Omental fat pad (tissue), 4 donors: ENCODE data around the gene ROBO1. TPM values are rescaled to one million over a fixed set of nuclear protein-coding genes. Genes with fewer than 3 reads are reported as not detected.

Experiments
- ATAC-seq: fragments of 150-250 bp; one replicate; pipeline ENCODE4 v1.9.1; 2016; ENCODE audit warnings: mild to moderate bottlenecking, moderate library complexity; ENCODE audit not compliant: low FRiP score
- DNase-seq: peaks from one replicate; pipeline ENCODE4 v3.0.0-alpha.2; 2019; ENCODE audit warnings: low spot score
- total RNA-seq, 4 donors: library from RNA; depleted of rRNA; stranded (reverse); fragments of >200 nt; gene quantifications; one replicate each; pipeline ENCODE4 v1.1.0, GENCODE V29; 2016
- TF ChIP-seq, protein P1 (sequence below), 3 donors: fragments of 450-650 bp; IDR thresholded peaks; one replicate each; pipeline ENCODE4 v1.5.1; 2016 to 2017; ENCODE audit warnings: antibody characterized with exemption in 3 of 3, mild to moderate bottlenecking in 3 of 3, moderate library complexity in 2 of 3

ROBO1 gene
- total RNA-seq, 4 donors from 2014 or later = 13.7 to 34.2 (median 21.0) TPM

DNA sequence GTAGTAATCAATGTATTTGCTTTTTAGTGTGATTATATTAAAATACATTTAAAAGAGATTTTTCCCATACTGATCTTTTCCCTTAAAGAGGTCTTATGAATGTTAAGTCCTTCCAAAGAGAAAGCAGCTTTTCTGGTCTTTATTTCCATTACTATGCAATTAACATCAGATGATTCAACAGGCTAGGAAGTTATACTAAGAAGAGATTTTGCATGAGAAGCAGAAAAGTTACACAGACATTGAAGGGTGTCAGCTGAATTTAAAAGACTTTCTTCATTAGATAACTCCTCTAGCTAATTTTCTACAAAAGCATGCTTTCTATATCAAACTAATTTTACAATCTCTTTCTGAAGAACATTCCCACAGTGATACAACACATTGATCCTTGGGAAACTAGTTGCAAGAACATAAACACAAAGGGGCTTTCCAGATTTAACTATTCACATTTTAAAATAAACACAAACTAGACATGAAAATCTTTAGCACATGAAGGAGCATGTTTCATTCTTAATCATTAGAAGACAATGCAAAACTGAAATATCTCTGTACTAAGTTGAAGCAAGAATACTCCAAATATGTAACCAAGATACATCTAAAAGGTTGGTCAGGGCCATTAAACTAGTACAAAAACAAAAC is 965.8 kb downstream of the ROBO1 start:
- DNase-seq (no peak), ATAC-seq (no peak)
- TF ChIP-seq, protein P1, sequence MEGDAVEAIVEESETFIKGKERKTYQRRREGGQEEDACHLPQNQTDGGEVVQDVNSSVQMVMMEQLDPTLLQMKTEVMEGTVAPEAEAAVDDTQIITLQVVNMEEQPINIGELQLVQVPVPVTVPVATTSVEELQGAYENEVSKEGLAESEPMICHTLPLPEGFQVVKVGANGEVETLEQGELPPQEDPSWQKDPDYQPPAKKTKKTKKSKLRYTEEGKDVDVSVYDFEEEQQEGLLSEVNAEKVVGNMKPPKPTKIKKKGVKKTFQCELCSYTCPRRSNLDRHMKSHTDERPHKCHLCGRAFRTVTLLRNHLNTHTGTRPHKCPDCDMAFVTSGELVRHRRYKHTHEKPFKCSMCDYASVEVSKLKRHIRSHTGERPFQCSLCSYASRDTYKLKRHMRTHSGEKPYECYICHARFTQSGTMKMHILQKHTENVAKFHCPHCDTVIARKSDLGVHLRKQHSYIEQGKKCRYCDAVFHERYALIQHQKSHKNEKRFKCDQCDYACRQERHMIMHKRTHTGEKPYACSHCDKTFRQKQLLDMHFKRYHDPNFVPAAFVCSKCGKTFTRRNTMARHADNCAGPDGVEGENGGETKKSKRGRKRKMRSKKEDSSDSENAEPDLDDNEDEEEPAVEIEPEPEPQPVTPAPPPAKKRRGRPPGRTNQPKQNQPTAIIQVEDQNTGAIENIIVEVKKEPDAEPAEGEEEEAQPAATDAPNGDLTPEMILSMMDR (IDR thresholded peaks at IDR 0.05) = no peak

DNA sequence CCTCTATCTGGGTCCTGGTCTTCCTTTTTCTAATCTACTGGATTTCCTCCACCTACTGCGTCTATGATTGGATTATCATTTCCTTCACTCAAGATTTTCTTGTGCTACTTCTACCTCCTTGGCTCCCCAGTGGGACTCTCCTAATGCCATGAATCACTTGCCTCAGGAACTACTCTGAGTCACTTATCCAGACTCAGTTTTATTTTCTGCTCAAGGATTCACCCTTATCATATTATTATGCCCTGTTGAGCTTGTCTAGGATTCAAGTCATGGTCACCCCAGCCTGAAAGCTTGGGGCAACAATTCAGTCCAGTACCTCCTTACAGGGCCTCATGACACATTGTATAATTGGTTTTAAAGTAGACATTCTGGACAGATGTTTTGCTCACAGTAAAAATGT is 968.1 kb downstream of the ROBO1 start:
- no peak for ATAC-seq
- TF ChIP-seq, protein P1 (IDR thresholded peaks at IDR 0.05) = no peak
- DNase-seq = no peak

DNA sequence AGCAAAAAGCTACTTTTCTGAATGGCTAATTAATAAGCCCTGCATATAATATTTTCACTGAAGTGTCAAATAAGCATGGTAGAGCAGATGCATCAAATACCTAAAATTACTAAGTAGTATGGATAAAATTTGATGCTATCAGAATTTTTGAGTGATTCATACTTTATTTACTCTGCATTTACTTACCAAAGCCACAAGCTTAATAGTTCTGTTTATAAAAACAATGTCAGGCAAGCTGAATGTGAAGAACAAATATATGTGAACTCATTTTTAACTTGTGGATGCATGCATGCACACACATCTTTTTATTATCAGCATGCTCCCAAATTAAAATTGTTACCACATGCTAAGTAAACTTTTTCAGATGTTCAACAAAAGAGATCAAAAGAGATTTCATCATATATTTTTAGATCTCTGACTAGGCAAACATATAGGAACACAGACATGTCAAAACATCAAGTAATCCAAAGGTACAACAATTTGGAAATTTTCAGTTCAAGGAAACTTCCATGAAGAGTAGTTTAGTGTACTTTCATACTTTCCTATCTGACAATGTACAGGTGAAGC is 969.4 kb downstream of the ROBO1 start:
- ATAC-seq (no peak), DNase-seq (no peak)
- TF ChIP-seq, protein P1 (IDR thresholded peaks at IDR 0.05) = no peak

DNA sequence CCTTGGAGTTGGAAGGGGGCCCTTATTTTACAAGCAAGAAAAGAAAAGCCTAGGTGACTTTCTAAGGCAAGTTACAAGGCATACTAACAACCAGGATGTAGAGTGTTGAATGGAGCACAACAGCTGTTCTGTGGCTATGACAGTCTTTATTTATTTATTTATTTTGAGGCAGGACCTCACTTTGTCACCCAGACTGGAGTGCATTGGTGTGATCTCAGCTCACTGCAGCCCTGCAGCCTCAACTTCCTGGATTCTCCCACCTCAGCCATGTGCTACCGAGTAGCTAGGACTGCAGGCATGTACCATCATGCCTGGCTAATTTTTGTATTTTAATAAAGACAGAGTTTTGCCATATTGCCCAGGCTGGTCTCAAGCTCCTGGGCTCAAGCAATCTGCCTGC is 973.4 kb downstream of the ROBO1 start:
- TF ChIP-seq, protein P1 (IDR thresholded peaks at IDR 0.05) = no peak
- DNase-seq (no peak), ATAC-seq (no peak)

DNA sequence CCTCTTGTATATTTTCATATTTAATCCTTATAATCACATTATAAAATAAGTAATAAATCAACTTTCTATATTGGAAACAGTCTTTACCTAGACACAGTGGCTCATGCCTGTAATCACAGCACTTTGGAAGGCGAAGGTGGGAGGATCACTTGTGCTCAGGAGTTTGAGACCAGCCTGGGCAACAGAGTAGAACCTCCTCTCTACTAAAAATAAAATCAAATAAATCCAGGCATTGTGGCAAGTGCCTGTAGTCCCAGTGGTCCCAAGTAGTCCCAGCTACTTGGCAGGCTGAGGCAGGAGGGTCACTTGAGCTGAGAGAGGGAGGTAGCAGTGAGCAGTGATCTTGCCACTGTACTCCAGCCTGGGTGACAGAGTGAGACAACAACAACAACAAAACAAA is 975.1 kb downstream of the ROBO1 start:
- no peak for ATAC-seq
- TF ChIP-seq, protein P1 (IDR thresholded peaks at IDR 0.05) = no peak
- DNase-seq = no peak

DNA sequence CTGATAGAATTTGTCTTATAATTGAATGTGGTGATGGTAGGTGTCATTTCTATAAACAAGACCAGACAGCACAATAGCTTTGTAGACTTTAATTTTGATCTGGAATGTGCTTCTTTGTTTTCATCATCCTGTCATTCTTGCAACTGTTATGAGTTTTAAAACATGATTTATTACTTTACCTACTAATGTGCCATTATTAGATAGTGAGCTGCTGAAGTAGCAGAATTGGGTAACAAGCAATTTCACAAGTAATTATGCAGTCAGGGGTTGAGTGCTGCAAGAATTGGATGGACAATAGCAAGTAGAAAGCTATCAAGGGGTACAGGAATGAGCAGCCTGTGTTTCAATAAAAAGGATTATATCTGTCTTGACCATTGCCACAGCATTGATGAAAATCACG is 975.6 kb downstream of the ROBO1 start:
- ATAC-seq (no peak), DNase-seq (no peak)
- TF ChIP-seq, protein P1 (IDR thresholded peaks at IDR 0.05) = no peak

DNA sequence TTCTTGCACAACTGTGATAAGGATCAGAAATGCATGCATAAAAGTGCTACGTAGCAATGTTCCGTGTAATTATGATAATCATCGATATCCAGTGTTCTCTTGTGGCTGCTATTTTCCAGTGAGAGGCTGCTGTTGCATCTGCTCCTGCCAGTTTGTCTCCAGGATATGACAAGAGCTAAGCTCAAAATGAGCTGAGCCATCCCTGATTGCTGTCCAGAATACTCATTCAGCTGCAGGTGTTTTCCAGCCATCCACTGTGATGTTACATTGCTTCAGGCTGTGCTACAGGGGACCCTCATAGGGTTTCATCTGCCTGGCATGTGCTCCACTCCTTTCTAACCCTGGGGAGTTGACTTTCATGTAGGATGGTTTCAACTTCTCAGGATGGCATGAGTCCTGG is 976.0 kb downstream of the ROBO1 start:
- DNase-seq = no peak
- TF ChIP-seq, protein P1 (IDR thresholded peaks at IDR 0.05) = no peak
- ATAC-seq = no peak
